HG02571 (cell line): Measurements from ENCODE around the gene PGM2L1.
"Not testable (repeated sequence)": the region's sequence is repeated elsewhere in the genome, so short reads cannot be mapped to it uniquely, and the experiment has no call there.

Experiments
- ATAC-seq: cut with Tn5 transposase; IDR thresholded peaks from one replicate; pipeline ENCODE4 v1.9.1; 2021; ENCODE audit warnings: mild to moderate bottlenecking, moderate library complexity; ENCODE audit not compliant: unreplicated experiment

PGM2L1 gene

DNA sequence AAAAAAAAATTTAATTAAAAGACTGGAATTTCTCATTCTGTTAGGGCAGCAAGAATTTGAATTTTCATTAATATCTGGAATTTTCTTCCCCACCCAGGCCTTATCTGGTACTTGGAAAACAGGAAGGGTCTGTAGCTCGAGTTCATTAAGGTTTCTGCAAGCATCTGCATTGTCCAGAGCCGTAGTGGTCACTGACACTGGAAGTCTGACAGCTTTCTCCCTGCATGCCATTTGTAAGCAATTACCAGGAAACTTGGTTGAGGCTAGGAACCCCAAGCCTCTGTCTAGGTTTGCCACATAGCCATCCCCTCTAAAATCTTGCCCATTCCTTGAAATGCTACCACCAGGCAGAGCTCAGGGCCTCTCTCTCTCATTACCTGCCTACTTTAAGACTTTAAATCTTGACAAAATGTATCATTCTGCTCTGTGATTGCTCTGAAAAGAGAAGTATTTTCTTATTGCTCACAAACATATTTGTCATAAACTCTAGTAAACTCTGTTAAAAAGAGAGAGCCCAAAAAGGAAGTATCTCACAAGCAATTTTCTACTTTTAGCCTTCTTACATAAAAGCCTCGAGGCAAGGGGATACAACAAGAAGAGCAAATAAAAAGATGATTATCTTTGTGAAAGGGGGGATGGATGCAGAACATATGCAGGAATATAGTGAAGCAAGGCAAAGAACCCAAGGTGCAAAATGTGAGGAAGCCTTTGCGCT, 5.5 kb upstream of the PGM2L1 start:
- ATAC-seq = no peak

DNA sequence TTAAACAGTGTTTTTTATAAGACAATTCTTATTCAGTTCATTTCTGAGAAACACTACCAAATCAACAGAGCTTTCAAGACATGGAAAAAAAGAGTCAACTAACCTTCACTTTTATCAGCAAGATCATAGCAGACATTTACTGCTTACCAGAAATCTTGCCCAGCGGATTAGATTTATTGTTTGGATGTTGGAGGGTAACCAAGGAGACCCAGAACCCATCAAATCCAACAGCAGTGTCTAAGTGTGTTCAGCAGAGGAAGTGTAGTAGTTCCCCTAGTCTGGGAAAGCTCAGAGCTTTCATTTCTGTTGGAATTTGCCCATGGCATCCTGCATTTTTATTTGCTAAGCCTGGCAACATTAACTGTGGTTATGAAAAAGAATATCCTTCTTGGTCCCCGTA, 2.4 kb upstream of the PGM2L1 start:
- no peak for ATAC-seq

GRCh38 chr11:74397501-74398243, 561 bp downstream of the PGM2L1 start:
- peak; percentile 12 for ATAC-seq

DNA sequence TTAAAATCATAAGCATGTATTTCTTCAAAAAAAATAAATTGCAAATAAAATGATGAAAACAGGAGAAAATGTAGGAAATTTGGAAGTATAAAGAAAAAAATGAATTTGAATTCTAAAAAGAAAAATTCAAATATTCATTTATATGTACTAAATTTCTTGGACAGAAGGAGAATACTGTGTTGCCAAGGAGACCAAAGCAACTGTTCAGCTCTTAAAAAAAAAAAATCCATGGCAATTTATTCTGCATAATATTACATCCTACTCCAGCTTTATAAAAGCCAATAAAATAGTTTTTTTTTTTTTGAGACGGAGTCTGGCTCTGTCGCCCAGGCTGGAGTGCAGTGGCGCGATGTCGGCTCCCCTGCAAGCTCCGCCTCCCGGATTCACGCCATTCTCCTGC, 6.0 kb downstream of the PGM2L1 start:
- ATAC-seq = no peak

DNA sequence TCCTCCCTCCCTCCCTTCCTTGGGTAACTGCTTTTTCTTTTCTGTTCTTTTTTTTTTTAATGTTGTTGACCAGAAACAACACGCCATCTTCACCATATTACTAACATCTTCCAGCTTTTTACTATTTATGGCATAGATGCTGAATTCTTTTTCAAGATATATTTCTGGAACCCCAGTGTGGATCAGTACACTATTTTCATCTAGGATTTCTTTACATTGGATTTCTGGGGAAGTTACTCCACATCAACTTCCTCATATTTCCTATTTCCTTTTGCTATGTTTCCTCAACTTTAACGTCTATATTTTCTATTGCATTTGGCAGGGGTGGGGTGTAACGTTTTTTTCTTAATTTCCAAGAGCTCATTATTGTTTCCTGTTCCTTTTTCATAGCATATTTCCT, 7.0 kb downstream of the PGM2L1 start:
- no peak for ATAC-seq

DNA sequence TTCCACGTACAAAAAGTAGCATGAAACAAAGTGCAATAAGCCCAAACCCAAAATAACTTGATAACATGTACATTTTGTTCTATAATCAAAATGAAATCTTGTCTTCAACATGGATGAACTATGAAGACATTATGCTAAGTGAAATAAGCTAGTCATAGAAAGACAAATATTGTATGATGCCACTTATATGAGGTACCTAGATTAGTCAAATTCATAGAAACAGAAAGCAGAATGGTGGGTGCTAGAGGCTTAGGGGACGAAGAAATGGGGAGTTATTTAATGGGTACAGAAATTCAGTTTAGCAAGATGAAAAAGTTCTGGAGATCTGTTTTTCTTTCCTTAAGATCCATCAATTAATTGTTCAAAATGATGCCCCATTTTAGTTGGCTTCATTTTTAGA, 7.5 kb downstream of the PGM2L1 start:
- no peak for ATAC-seq

DNA sequence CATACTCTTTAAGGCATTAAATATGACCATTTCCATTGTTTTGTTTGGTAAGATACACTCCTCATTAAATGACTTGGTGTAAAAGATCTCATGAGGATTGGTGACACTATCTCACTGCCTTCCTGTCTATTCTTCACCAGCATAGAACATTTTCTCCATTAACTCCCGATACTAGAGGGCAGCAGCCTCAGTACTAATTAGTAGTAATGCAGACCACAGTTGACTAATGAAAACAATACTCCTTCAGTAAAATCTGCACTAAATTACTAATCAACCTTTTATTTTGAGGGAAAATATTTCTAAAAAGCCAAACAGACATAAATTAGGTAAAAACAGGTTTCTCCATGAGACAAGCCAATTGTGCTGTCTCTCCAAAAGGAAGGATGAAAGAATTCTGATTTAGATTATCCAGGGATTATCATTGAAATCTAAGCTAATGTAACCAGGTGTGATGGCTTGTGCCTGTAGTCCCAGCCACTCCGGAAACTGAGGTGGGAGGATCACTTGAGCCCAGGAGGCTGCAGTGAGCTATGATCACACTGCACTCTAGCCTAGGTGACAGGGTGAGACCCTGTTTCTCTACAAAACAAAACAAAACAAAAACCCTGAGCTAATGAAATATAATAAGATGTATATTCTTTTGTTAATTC, 9.4 kb downstream of the PGM2L1 start:
- ATAC-seq = no peak

- no peak for ATAC-seq
Measured at GRCh38 chr11:74384641-74385040, 13.6 kb downstream of the PGM2L1 start.

DNA sequence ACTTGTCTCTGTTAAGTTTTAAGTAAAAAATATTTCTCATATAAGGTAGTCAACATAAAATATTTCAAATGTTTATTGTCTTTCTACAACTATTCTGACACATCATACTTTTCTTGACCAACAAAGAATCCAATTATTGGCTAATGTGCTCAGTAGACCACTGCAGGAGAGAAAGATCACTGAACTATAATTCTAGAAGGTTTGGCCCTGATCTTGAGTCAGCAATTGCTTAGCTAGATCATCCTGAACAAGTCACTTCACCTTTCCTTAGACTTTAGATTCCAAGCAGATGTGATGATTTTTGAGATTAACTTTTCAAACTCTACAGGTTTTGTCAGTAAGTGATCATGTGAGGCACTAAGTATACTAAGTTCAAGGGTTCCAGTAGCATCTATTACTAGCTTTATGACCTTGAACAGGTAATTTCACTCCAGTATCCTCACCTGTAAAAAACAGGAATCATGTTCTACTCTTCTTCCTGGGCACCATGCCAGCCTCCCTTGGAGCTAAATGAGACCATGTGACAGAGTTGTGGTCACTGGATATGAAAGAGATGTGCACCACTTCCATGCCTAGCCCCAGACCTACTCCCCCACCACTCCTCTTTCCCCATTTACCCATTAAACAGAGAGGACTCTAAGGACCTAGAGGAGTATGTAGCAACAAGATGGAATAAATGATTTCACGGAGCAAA, 17.3 kb downstream of the PGM2L1 start:
- no peak for ATAC-seq

- ATAC-seq = no peak
Measured at GRCh38 chr11:74377689-74378088, 20.5 kb downstream of the PGM2L1 start.

DNA sequence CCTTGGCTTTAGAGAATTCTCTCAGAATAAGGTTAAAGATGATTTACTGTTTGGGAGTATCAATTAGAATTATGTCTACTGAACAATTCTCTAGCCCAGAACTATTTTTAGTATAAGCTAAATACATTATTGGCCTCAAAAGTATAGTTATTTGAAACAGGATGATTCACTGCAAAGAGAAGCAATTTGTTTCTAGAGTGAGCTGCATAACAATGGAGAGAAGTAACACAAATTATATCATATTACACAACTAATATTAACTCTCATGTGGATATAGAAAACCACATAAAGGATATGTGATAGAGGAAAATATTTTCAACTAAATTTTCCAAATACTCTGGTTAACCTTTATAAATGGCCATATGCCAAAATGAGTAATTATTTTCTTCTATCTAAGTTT, 24.9 kb downstream of the PGM2L1 start:
- no peak for ATAC-seq

GRCh38 chr11:74371269-74372052, 26.8 kb downstream of the PGM2L1 start:
- ATAC-seq = no peak

GRCh38 chr11:74370123-74370522, 28.1 kb downstream of the PGM2L1 start:
- no peak for ATAC-seq

- no peak for ATAC-seq
Measured at GRCh38 chr11:74367881-74368280, 30.4 kb downstream of the PGM2L1 start.

GRCh38 chr11:74366576-74366975, 31.7 kb downstream of the PGM2L1 start:
- ATAC-seq = no peak

DNA sequence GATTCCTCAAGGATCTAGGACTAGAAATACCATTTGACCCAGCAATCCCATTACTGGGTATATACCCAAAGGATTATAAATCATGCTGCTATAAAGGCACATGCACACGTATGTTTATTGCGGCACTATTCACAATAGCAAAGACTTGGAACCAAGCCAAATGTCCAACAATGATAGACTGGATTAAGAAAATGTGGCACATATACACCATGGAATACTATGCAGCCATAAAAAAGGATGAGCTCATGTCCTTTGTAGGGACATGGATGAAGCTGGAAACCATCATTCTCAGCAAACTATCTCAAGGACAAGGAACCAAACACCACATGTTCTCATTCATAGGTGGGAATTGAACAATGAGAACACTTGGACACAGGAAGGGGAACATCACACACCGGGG, 32.4 kb downstream of the PGM2L1 start:
- not testable (repeated sequence) for ATAC-seq

- no peak for ATAC-seq
Measured at GRCh38 chr11:74357449-74357848, 40.8 kb downstream of the PGM2L1 start.

- no peak for ATAC-seq
Measured at GRCh38 chr11:74355626-74356025, 42.6 kb downstream of the PGM2L1 start.

GRCh38 chr11:74354036-74354435, 44.2 kb downstream of the PGM2L1 start:
- no peak for ATAC-seq

GRCh38 chr11:74347381-74347780, 50.9 kb downstream of the PGM2L1 start:
- ATAC-seq = no peak

DNA sequence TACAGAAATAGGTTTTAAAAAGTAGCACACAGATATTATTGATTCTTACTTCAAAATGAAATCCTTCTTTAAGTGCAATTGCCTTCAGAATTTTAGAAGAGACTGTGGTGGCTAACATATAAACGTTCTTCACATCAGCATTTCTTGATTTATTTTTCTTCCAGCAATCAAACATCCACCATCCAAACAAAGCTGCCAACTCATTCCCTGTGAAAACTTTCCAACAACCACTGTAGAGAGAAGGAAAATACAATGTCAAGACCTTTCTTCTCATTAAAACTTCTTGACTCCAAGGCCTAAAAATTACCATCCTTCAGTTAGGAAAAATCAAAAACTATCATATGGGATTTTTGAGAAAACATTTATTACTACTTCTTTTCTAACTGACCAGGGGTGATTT, 52.8 kb downstream of the PGM2L1 start:
- no peak for ATAC-seq
